ENCODE measurements around the gene MRPL17. TPM values are rescaled to one million over a fixed set of nuclear protein-coding genes. Genes with fewer than 3 reads are reported as not detected.

The MRPL17 gene
- polyA plus RNA-seq, 3 donors = 62.5 to 71.5 (median 69.2) TPM

Other genes starting within 250 kb of the MRPL17 start
- gene HPX, start 242.4 kb downstream of the MRPL17 start, polyA plus RNA-seq (ENCODE audit: insufficient read length in 3 of 3) = 1 to 10 TPM; 3.2 to 4.8 (median 4.2) TPM
- gene TRIM3, start 209.4 kb downstream of the MRPL17 start, polyA plus RNA-seq (ENCODE audit: insufficient read length in 3 of 3) = 10 to 100 TPM; 17.2 to 28.2 (median 25.1) TPM
- 10 to 100 TPM; 65.5 to 74.7 (median 72.5) TPM for gene ARFIP2, start 202.0 kb downstream of the MRPL17 start, polyA plus RNA-seq (ENCODE audit: insufficient read length in 3 of 3)
- gene TIMM10B, start 201.8 kb downstream of the MRPL17 start, polyA plus RNA-seq (ENCODE audit: insufficient read length in 3 of 3) = 10 to 100 TPM; 36.6 to 42.1 (median 39.4) TPM
- 10 to 100 TPM in 1 of 3 donors, 1 to 10 TPM in 2; 7.3 to 13.4 (median 7.3) TPM for gene DNHD1, start 186.1 kb downstream of the MRPL17 start, polyA plus RNA-seq (ENCODE audit: insufficient read length in 3 of 3)
- gene RRP8, start 79.7 kb downstream of the MRPL17 start, polyA plus RNA-seq (ENCODE audit: insufficient read length in 3 of 3) = 10 to 100 TPM; 21.0 to 25.8 (median 21.5) TPM
- gene ILK, start 79.6 kb downstream of the MRPL17 start, polyA plus RNA-seq (ENCODE audit: insufficient read length in 3 of 3) = 100 to 1,000 TPM; 137 to 165 (median 154) TPM
- 10 to 100 TPM; 74.3 to 88.5 (median 75.2) TPM for gene TAF10, start 71.1 kb downstream of the MRPL17 start, polyA plus RNA-seq (ENCODE audit: insufficient read length in 3 of 3)
- 100 to 1,000 TPM; 115 to 127 (median 115) TPM for gene TPP1, start 63.9 kb downstream of the MRPL17 start, polyA plus RNA-seq (ENCODE audit: insufficient read length in 3 of 3)
- gene DCHS1, start 27.5 kb downstream of the MRPL17 start, polyA plus RNA-seq (ENCODE audit: insufficient read length in 3 of 3) = 10 to 100 TPM; 29.1 to 43.4 (median 34.7) TPM
- under 1 TPM in 2 of 3 donors, not detected in 1; 0.09 to 0.12 TPM for gene OR2AG2, start 88.6 kb upstream of the MRPL17 start, polyA plus RNA-seq (ENCODE audit: insufficient read length in 3 of 3)
- gene OR2AG1, start 99.7 kb upstream of the MRPL17 start, polyA plus RNA-seq (ENCODE audit: insufficient read length in 3 of 3) = under 1 TPM in 1 of 3 donors, not detected in 2; 0.09 TPM
- under 1 TPM in 2 of 3 donors, not detected in 1; 0.03 to 0.05 TPM for gene OR6A2, start 116.3 kb upstream of the MRPL17 start, polyA plus RNA-seq (ENCODE audit: insufficient read length in 3 of 3)
- not detected for gene OR10A5, start 162.3 kb upstream of the MRPL17 start, polyA plus RNA-seq (ENCODE audit: insufficient read length in 3 of 3)
- gene OR10A2, start 179.7 kb upstream of the MRPL17 start, polyA plus RNA-seq (ENCODE audit: insufficient read length in 3 of 3) = under 1 TPM in 1 of 3 donors, not detected in 2; 0.03 TPM
- gene OR10A4, start 193.3 kb upstream of the MRPL17 start, polyA plus RNA-seq (ENCODE audit: insufficient read length in 3 of 3) = not detected
- gene OR2D2, start 209.2 kb upstream of the MRPL17 start, polyA plus RNA-seq (ENCODE audit: insufficient read length in 3 of 3) = not detected
- gene OR2D3, start 237.7 kb upstream of the MRPL17 start, polyA plus RNA-seq (ENCODE audit: insufficient read length in 3 of 3) = not detected
- 1 to 10 TPM; 2.5 to 3.3 (median 3.0) TPM for gene ZNF215, start 243.1 kb upstream of the MRPL17 start, polyA plus RNA-seq (ENCODE audit: insufficient read length in 3 of 3)